ENCODE data around the gene ZNF784.

ZNF784 gene

DNA sequence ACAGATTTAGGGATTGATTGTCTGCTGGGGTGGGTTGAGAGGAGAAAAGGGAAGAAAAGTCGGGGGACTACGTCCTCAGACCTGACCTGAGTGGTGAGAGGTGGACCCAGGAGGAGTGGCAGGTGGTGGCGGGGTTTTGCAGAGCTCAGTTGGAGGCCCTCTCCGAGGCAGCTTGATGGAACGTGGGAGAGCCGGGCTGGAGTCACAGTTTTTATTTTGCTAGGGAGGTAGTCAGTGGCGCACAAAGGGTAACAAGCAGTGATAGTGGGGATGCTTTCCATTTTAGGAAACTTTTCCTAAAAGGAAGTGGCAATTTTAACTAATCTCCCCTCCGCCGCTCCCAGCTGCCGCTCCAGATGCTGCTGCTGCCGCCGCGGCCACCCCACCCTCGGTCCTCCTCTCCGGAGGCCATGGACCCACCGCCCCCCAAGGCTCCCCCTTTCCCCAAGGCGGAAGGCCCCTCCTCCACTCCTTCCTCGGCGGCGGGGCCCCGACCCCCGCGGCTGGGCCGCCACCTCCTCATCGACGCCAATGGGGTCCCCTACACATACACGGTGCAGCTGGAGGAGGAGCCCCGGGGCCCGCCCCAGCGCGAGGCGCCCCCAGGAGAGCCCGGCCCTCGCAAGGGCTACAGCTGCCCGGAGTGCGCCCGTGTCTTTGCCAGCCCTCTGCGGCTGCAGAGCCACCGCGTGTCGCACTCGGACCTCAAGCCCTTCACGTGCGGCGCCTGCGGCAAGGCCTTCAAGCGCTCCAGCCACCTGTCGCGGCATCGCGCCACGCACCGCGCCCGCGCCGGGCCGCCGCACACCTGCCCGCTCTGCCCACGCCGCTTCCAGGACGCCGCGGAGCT, 18.0 kb upstream of the ZNF784 start:
- Histone ChIP-seq H3K79me2 (ENCODE audit: low read length) (peaks cover 34% of the 10 kb centered on the region), H4K20me1 (ENCODE audit: insufficient read depth, low read length) (no peaks in the 10 kb centered on the region), H3K9ac (ENCODE audit: low read length) (peak overlapping the region; percentile 75), H3K27me3 (replicated peaks; ENCODE audit: insufficient read depth, low read length) (no peaks in the 10 kb centered on the region), H2AFZ (ENCODE audit: low read length) (peak overlapping the region; percentile 41), H3K36me3 (replicated peaks; ENCODE audit: insufficient read depth, low read length) (no peaks in the 10 kb centered on the region), H3K9me2 (replicated peaks; ENCODE audit: insufficient read depth, low read length) (no peaks in the 10 kb centered on the region), H3K27ac (ENCODE audit: low read length) (peak overlapping the region; percentile 46; the same call in 1 of the 2 replicates), H3K4me1 (ENCODE audit: low read length) (peaks cover 28% of the 10 kb centered on the region), H3K9me3 (replicated peaks; ENCODE audit: insufficient read depth, low read length) (no peaks in the 10 kb centered on the region), H3F3A (ENCODE audit: insufficient read depth, low read length) (peaks cover 33% of the 10 kb centered on the region), H3K4me3 (ENCODE audit: low read length) (peak overlapping the region; percentile 90), H3K4me2 (ENCODE audit: low read depth, low read length) (peak overlapping the region; percentile 97)
- DNase-seq: peak; percentile 33
- no peak for TF ChIP-seq EZH2 (optimal IDR thresholded peaks at IDR 0.05; ENCODE audit: low read depth, low read length)
- TF ChIP-seq, protein P1, sequence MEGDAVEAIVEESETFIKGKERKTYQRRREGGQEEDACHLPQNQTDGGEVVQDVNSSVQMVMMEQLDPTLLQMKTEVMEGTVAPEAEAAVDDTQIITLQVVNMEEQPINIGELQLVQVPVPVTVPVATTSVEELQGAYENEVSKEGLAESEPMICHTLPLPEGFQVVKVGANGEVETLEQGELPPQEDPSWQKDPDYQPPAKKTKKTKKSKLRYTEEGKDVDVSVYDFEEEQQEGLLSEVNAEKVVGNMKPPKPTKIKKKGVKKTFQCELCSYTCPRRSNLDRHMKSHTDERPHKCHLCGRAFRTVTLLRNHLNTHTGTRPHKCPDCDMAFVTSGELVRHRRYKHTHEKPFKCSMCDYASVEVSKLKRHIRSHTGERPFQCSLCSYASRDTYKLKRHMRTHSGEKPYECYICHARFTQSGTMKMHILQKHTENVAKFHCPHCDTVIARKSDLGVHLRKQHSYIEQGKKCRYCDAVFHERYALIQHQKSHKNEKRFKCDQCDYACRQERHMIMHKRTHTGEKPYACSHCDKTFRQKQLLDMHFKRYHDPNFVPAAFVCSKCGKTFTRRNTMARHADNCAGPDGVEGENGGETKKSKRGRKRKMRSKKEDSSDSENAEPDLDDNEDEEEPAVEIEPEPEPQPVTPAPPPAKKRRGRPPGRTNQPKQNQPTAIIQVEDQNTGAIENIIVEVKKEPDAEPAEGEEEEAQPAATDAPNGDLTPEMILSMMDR (IDR thresholded peaks at IDR 0.05; ENCODE audit: low read length): no peak
- no peak for TF ChIP-seq EZH2phosphoT487 (IDR thresholded peaks at IDR 0.05; ENCODE audit: low read length)

DNA sequence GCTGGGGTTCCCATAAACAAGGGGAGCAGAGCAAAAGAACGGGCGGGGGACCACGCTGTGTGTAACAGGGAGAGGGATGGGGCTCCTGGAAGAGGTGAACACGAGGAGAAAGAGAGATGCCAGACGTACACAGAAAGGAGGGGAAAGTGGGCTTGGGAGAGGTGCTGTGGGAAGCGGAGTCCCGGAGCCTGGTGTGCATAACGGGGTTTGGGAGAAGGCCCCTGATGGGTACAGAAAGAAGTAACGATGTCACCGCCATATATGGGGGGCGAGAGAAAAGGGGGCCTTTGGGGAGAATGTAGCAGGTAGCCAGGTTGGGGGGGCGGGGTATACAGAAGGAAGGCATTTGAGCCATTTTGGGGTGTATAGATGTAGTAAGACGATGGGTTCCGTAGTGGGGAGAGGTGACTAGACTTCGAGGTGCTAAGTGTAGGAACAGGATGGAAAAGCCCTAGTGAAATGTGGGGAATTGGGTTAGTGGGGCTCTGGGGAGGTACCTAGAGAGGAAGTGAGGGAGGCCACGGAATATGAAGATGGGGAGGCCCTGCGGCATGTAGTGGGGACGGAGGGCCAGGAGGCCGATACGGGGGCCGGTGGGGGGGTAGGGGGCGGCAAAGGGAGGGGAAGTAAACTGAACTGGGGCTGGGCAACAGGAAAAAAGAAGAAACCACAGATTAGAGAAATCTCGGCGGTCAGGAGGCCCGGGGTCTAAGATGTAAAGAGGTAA, 17.2 kb upstream of the ZNF784 start:
- H2AFZ ChIP-seq (ENCODE audit: low read length): peak overlapping the region; percentile 68
- H3K9me3 ChIP-seq (replicated peaks; ENCODE audit: insufficient read depth, low read length): no peaks in the 10 kb centered on the region
- no peaks in the 10 kb centered on the region for H3K36me3 ChIP-seq (replicated peaks; ENCODE audit: insufficient read depth, low read length)
- peaks cover 30% of the 10 kb centered on the region for H3K4me1 ChIP-seq (ENCODE audit: low read length)
- peak overlapping the region; percentile 90 for H3K4me3 ChIP-seq (ENCODE audit: low read length)
- TF ChIP-seq, protein P1 (IDR thresholded peaks at IDR 0.05; ENCODE audit: low read length): no peak
- TF ChIP-seq EZH2phosphoT487 (IDR thresholded peaks at IDR 0.05; ENCODE audit: low read length) (no peak), EZH2 (optimal IDR thresholded peaks at IDR 0.05; ENCODE audit: low read depth, low read length) (no peak)
- peaks cover 25% of the 10 kb centered on the region for H3F3A ChIP-seq (ENCODE audit: insufficient read depth, low read length)
- no peaks in the 10 kb centered on the region for H3K9me2 ChIP-seq (replicated peaks; ENCODE audit: insufficient read depth, low read length)
- peak overlapping the region; percentile 37; the same call in 1 of the 2 replicates for H3K27ac ChIP-seq (ENCODE audit: low read length)
- H3K79me2 ChIP-seq (ENCODE audit: low read length): peaks cover 41% of the 10 kb centered on the region
- no peak for DNase-seq
- H4K20me1 ChIP-seq (ENCODE audit: insufficient read depth, low read length): no peaks in the 10 kb centered on the region
- peak overlapping the region; percentile 97 for H3K4me2 ChIP-seq (ENCODE audit: low read depth, low read length)
- H3K9ac ChIP-seq (ENCODE audit: low read length): peak overlapping the region; percentile 78
- H3K27me3 ChIP-seq (replicated peaks; ENCODE audit: insufficient read depth, low read length): no peaks in the 10 kb centered on the region

DNA sequence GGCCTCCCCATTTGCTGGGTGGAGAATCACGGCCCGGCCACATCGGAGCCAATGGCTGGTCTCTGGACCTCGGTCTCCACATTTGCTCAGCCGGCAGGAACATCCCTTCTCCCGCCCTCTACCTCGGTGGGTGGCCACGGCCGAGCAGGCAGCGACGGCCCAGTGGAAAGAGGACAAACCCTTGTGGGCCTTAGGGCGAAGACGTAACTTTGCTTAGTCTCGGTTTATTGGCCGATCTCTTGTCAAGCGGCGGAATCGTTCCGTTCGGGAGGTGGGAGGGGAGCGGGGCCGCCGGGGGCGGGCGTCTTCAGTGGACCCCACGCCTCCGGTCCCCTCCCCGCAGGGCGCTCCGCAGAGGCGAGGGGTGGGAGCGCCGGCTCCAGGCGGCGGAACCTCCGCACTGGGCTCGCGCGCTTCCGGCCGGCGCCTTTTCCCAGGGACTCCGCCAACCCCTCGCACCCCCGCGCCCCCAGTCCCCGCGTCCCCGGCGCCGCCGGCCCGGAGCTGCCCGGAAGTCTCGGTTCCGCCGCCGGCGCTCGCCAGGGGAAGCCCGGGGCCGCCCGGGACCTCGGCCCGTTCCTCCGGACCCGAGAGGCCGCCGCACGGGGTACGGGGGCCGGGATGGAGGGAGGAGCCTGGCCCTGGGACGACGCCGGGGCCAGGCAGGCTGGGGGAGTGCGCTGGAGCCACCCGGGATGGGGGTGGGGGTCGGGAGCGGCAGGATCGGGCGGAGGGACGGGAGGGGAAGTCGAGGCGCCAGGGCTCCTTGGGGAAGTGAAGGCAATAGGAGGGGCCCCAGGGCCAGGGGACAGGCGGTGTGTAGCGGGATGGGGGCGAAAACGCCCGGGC, 16.4 kb upstream of the ZNF784 start, which contains the start of gene ZNF580:
Gene ZNF580 (plus strand): TSS at position 426 of the 849 bp plus-strand sequence. CDS start 1,507 bp downstream, outside the sequence.
- peak within 1 kb of the TSS; percentile 68 for H2AFZ ChIP-seq (ENCODE audit: low read length)

More for the DNA sequence above, 16.4 kb upstream of the ZNF784 start, which contains the start of gene ZNF580:
- no peaks in the 10 kb centered on the region for H3K36me3 ChIP-seq (replicated peaks; ENCODE audit: insufficient read depth, low read length)
- H3K9me2 ChIP-seq (replicated peaks; ENCODE audit: insufficient read depth, low read length): no peaks in the 10 kb centered on the region
- peak within 1 kb of the TSS; percentile 37; the same call in 1 of the 2 replicates for H3K27ac ChIP-seq (ENCODE audit: low read length)
- H3K4me2 ChIP-seq (ENCODE audit: low read depth, low read length): peak within 1 kb of the TSS; percentile 97
- H3F3A ChIP-seq (ENCODE audit: insufficient read depth, low read length): peaks cover 25% of the 10 kb centered on the region
- H3K4me3 ChIP-seq (ENCODE audit: low read length): peak within 1 kb of the TSS; percentile 90
- peaks cover 49% of the 10 kb centered on the region for H3K79me2 ChIP-seq (ENCODE audit: low read length)
- peak within 1 kb of the TSS; percentile 78 for H3K9ac ChIP-seq (ENCODE audit: low read length)
- H4K20me1 ChIP-seq (ENCODE audit: insufficient read depth, low read length): no peaks in the 10 kb centered on the region
- no peaks in the 10 kb centered on the region for H3K9me3 ChIP-seq (replicated peaks; ENCODE audit: insufficient read depth, low read length)
- H3K27me3 ChIP-seq (replicated peaks; ENCODE audit: insufficient read depth, low read length): no peaks in the 10 kb centered on the region
- H3K4me1 ChIP-seq (ENCODE audit: low read length): peaks cover 38% of the 10 kb centered on the region
- TF ChIP-seq, protein P1 (IDR thresholded peaks at IDR 0.05; ENCODE audit: low read length): no peak
- TF ChIP-seq EZH2phosphoT487 (IDR thresholded peaks at IDR 0.05; ENCODE audit: low read length) (no peak), EZH2 (optimal IDR thresholded peaks at IDR 0.05; ENCODE audit: low read depth, low read length) (no peak)
- DNase-seq: peak; percentile 47
